HL-60 (cell line): ENCODE measurements around the gene LMBR1.

Experiments
- DNase-seq, 2 experiments: peaks; one replicate each; pipeline ENCODE4 v3.0.0-alpha.2; 2010 to 2020; ENCODE audit warnings: low read depth in 1 of 2, low spot score in 1 of 2
- H3K27ac ChIP-seq: fragments of 250-450 bp; sonication (Bioruptor Pico); replicated peaks from 2 replicates; pipeline ENCODE4 v1.5.1; 2020; ENCODE audit warnings: mild to moderate bottlenecking, moderate library complexity
- H3K27me3 ChIP-seq: fragments of 250-450 bp; sonication (Bioruptor Pico); 2 replicates; pipeline ENCODE4 v1.5.1; 2021; ENCODE audit warnings: mild to moderate bottlenecking, moderate library complexity; ENCODE audit not compliant: insufficient read depth, poor library complexity, severe bottlenecking
- H3K4me3 ChIP-seq: replicated peaks from 2 replicates; pipeline ENCODE4 v1.5.1; 2011; ENCODE audit warnings: mild to moderate bottlenecking, control low read depth, low read length; ENCODE audit not compliant: insufficient read depth
- CTCF ChIP-seq: IDR thresholded peaks from one replicate; pipeline ENCODE4 v1.5.1; 2011; ENCODE audit warnings: low read length, control low read depth, inconsistent platforms; ENCODE audit not compliant: insufficient read depth
- GABPA ChIP-seq: IDR thresholded peaks from 2 replicates; pipeline ENCODE4 v1.6.1; 2012; ENCODE audit warnings: low read depth
- POLR2AphosphoS5 ChIP-seq: IDR thresholded peaks from 2 replicates; pipeline ENCODE4 v1.6.1; 2012; ENCODE audit warnings: low read depth
- REST ChIP-seq: IDR thresholded peaks from 2 replicates; pipeline ENCODE4 v1.6.1; 2012; ENCODE audit warnings: low read depth; ENCODE audit not compliant: insufficient replicate concordance
- SPI1 ChIP-seq: IDR thresholded peaks from 2 replicates; pipeline ENCODE4 v1.6.1; 2012; ENCODE audit warnings: low read depth, mild to moderate bottlenecking, borderline replicate concordance

LMBR1 gene

GRCh38 chr7:156733638-156734037 is 159.3 kb downstream of the LMBR1 start:
- no peak overlapping the region for H3K4me3 ChIP-seq
- TF ChIP-seq CTCF = no peak
- TF ChIP-seq POLR2AphosphoS5 = no peak
- TF ChIP-seq REST = no peak
- TF ChIP-seq SPI1 = no peak
- TF ChIP-seq GABPA = no peak
- no peak for DNase-seq
- no peaks in the 10 kb centered on the region for H3K27me3 ChIP-seq
- no peak overlapping the region for H3K27ac ChIP-seq

GRCh38 chr7:156732091-156732625 is 160.8 kb downstream of the LMBR1 start:
- no peak for TF ChIP-seq REST
- no peak for TF ChIP-seq GABPA
- TF ChIP-seq POLR2AphosphoS5 = no peak
- no peak for TF ChIP-seq SPI1
- TF ChIP-seq CTCF = no peak
- Histone ChIP-seq H3K27me3 (no peaks in the 10 kb centered on the region), H3K27ac (no peak overlapping the region), H3K4me3 (no peak overlapping the region)
- DNase-seq = no peak

GRCh38 chr7:156731651-156732050 is 161.3 kb downstream of the LMBR1 start:
- no peak for DNase-seq
- Histone ChIP-seq H3K27ac (no peak overlapping the region), H3K27me3 (no peaks in the 10 kb centered on the region), H3K4me3 (no peak overlapping the region)
- TF ChIP-seq GABPA (no peak), SPI1 (no peak), CTCF (no peak), REST (no peak), POLR2AphosphoS5 (no peak)
